ENCODE results near the gene CHPT1.

The CHPT1 gene

GRCh38 chr12:101763246-101763931 is 65.9 kb downstream of the CHPT1 start:
- DNase-seq (ENCODE audit: low spot score) = no peak

- DNase-seq (ENCODE audit: low spot score) = no peak
Observed at GRCh38 chr12:101764051-101764792, 66.8 kb downstream of the CHPT1 start.

GRCh38 chr12:101767537-101767936 is 70.1 kb downstream of the CHPT1 start:
- no peak for DNase-seq (ENCODE audit: low spot score)

- DNase-seq (ENCODE audit: low spot score) = no peak
Observed at GRCh38 chr12:101768781-101769180, 71.3 kb downstream of the CHPT1 start.

- DNase-seq (ENCODE audit: low spot score) = no peak
Observed at GRCh38 chr12:101769865-101770264, 72.4 kb downstream of the CHPT1 start.

GRCh38 chr12:101772012-101772775 is 74.8 kb downstream of the CHPT1 start:
- DNase-seq (ENCODE audit: low spot score) = no peak

GRCh38 chr12:101773650-101774162 is 76.3 kb downstream of the CHPT1 start:
- DNase-seq (ENCODE audit: low spot score) = peak; percentile 84

- no peak for DNase-seq (ENCODE audit: low spot score)
Observed at GRCh38 chr12:101775816-101776215, 78.4 kb downstream of the CHPT1 start.

GRCh38 chr12:101777485-101777884 is 80.0 kb downstream of the CHPT1 start:
- no peak for DNase-seq (ENCODE audit: low spot score)

GRCh38 chr12:101777978-101778377 is 80.5 kb downstream of the CHPT1 start:
- no peak for DNase-seq (ENCODE audit: low spot score)

Measured in hematopoietic multipotent progenitor cell treated with erythropoietin and hydrocortisone succinate and interleukin-3 and kit ligand, for 17 days (in vitro differentiated cells).